ENCODE measurements around the gene RPL37.
"Not testable (repeated sequence)": the region's sequence is repeated elsewhere in the genome, so short reads cannot be mapped to it uniquely, and the experiment has no call there.

RPL37 gene

GRCh38 chr5:40797273-40798011 lies 37.6 kb downstream of the RPL37 start:
- peak; percentile 58 for ATAC-seq
- peak; percentile 82 for DNase-seq

- ATAC-seq (no peak), DNase-seq (no peak)
Measured at GRCh38 chr5:40796487-40796889, 38.5 kb downstream of the RPL37 start.

- not testable (repeated sequence) for ATAC-seq, DNase-seq
Measured at GRCh38 chr5:40794877-40795276, 40.1 kb downstream of the RPL37 start.

GRCh38 chr5:40794340-40794739 lies 40.7 kb downstream of the RPL37 start:
- DNase-seq, ATAC-seq: not testable (repeated sequence)

GRCh38 chr5:40792691-40793090 lies 42.3 kb downstream of the RPL37 start:
- ATAC-seq, DNase-seq: not testable (repeated sequence)

- ATAC-seq = no peak
Measured at GRCh38 chr5:40791715-40792139, 43.3 kb downstream of the RPL37 start.

GRCh38 chr5:40790947-40791593 lies 44.0 kb downstream of the RPL37 start:
- no peak for ATAC-seq
- DNase-seq = no peak

More at GRCh38 chr5:40791715-40792139, 43.3 kb downstream of the RPL37 start:
- DNase-seq = no peak

- not testable (repeated sequence) for DNase-seq, ATAC-seq
Measured at GRCh38 chr5:40788941-40789340, 46.1 kb downstream of the RPL37 start.

GRCh38 chr5:40787986-40788385 lies 47.0 kb downstream of the RPL37 start:
- ATAC-seq = no peak
- DNase-seq = no peak

- not testable (repeated sequence) for DNase-seq, ATAC-seq
Measured at GRCh38 chr5:40786664-40787063, 48.4 kb downstream of the RPL37 start.

GRCh38 chr5:40784916-40785315 lies 50.1 kb downstream of the RPL37 start:
- no peak for DNase-seq
- no peak for ATAC-seq

GRCh38 chr5:40784027-40784653 lies 50.9 kb downstream of the RPL37 start:
- ATAC-seq = no peak
- no peak for DNase-seq

- DNase-seq = no peak
- ATAC-seq = no peak
Measured at GRCh38 chr5:40781843-40782409, 53.1 kb downstream of the RPL37 start.

GRCh38 chr5:40780858-40781257 lies 54.2 kb downstream of the RPL37 start:
- ATAC-seq = no peak
- DNase-seq = no peak

GRCh38 chr5:40780199-40780598 lies 54.8 kb downstream of the RPL37 start:
- ATAC-seq = no peak
- no peak for DNase-seq

- DNase-seq = no peak
- no peak for ATAC-seq
Measured at GRCh38 chr5:40779561-40779960, 55.5 kb downstream of the RPL37 start.

- no peak for ATAC-seq
- DNase-seq = no peak
Measured at GRCh38 chr5:40778133-40778532, 56.9 kb downstream of the RPL37 start.

GRCh38 chr5:40776658-40776977 lies 58.4 kb downstream of the RPL37 start:
- no peak for ATAC-seq
- DNase-seq = no peak

GRCh38 chr5:40775846-40776657 lies 59.0 kb downstream of the RPL37 start:
- ATAC-seq (peak; percentile 36), DNase-seq (no peak)

Data from stimulated activated naive CD8-positive, alpha-beta T cell treated with anti-CD3 and anti-CD28 coated beads, Interleukin-15, Interleukin-2, amounts not matched to agents 100 U/mL and 50 U/mL, for 24 hours (primary cell).